Ascending aorta (tissue), 2 donors: Measurements from ENCODE around the gene PEX10. TPM values are rescaled to one million over a fixed set of nuclear protein-coding genes. Genes with fewer than 3 reads are reported as not detected.

Source experiments
- DNase-seq, 2 donors: peaks; one replicate each; pipeline ENCODE4 v3.0.0-alpha.2; 2019; ENCODE audit warnings: low spot score in 2 of 2
- H3K27ac ChIP-seq, 2 donors: fragments of 200-600 bp; sonication (generic); one replicate each; pipeline ENCODE4 v1.5.1; 2016 to 2017; ENCODE audit warnings: mild to moderate bottlenecking in 1 of 2
- H3K27me3 ChIP-seq: fragments of 200-600 bp; sonication (generic); one replicate; pipeline ENCODE4 v1.5.1; 2017
- H3K36me3 ChIP-seq, 2 donors: fragments of 200-600 bp; sonication (generic); one replicate each; pipeline ENCODE4 v1.5.1; 2016
- H3K4me1 ChIP-seq, 2 donors: fragments of 200-600 bp; sonication (generic); one replicate each; pipeline ENCODE4 v1.5.1; 2016 to 2017; ENCODE audit warnings: mild to moderate bottlenecking in 1 of 2
- H3K4me3 ChIP-seq, 2 donors: fragments of 200-600 bp; sonication (generic); one replicate each; pipeline ENCODE4 v1.5.1; 2016 to 2017; ENCODE audit warnings: mild to moderate bottlenecking in 1 of 2
- H3K9me3 ChIP-seq, 2 donors: fragments of 200-600 bp; sonication (generic); one replicate each; pipeline ENCODE4 v1.5.1; 2016
- CTCF ChIP-seq, 3 experiments: fragments of 200-600 bp in 2 of 3; fragments of 450-650 bp in 1 of 3; sonication (generic) in 2 of 3; IDR thresholded peaks; one replicate each; pipeline ENCODE4 v1.5.1; 2016 to 2019; ENCODE audit warnings: antibody characterized with exemption in 3 of 3, mild to moderate bottlenecking in 1 of 3, moderate library complexity in 1 of 3
- intact Hi-C: fragments of 100-400 bp; cut with DNase I; formaldehyde crosslinking; loops from one replicate; pipeline ENCODE4 v1.15.1; 2023
- total RNA-seq: library from RNA; depleted of rRNA; stranded (reverse); fragments of >200 nt; gene quantifications from one replicate; pipeline ENCODE4 v1.1.0, GENCODE V29; 2016

Gene PEX10
- total RNA-seq, 1 donor from 2014 or later = 26.1 TPM

GRCh38 chr1:2457444-2457843 lies 45.1 kb upstream of the PEX10 start:
- intact Hi-C loops = no loop called here
- no peak for DNase-seq
- Histone ChIP-seq H3K9me3 (no peaks in the 10 kb centered on the region), H3K4me1 (no peaks in the 10 kb centered on the region), H3K36me3 (no peaks in the 10 kb centered on the region), H3K27me3 (peaks cover 11% of the 10 kb centered on the region), H3K27ac (no peak overlapping the region), H3K4me3 (no peak overlapping the region)
- no peak for TF ChIP-seq CTCF (IDR thresholded peaks at IDR 0.05)

GRCh38 chr1:2455757-2456156 lies 43.4 kb upstream of the PEX10 start:
- Histone ChIP-seq H3K36me3 (no peaks in the 10 kb centered on the region), H3K4me3 (no peak overlapping the region), H3K27me3 (peaks cover 14% of the 10 kb centered on the region), H3K4me1 (no peaks in the 10 kb centered on the region), H3K27ac (no peak overlapping the region), H3K9me3 (no peaks in the 10 kb centered on the region)
- DNase-seq = no peak
- TF ChIP-seq CTCF (IDR thresholded peaks at IDR 0.05) = no peak
- intact Hi-C loops = no loop called here

GRCh38 chr1:2454227-2454626 lies 41.9 kb upstream of the PEX10 start:
- no peak overlapping the region for H3K4me3 ChIP-seq
- no peaks in the 10 kb centered on the region for H3K4me1 ChIP-seq
- TF ChIP-seq CTCF (IDR thresholded peaks at IDR 0.05) = no peak
- no peaks in the 10 kb centered on the region for H3K9me3 ChIP-seq
- no peaks in the 10 kb centered on the region for H3K36me3 ChIP-seq
- intact Hi-C loops = no loop called here
- DNase-seq = no peak
- no peak overlapping the region for H3K27ac ChIP-seq
- peaks cover 14% of the 10 kb centered on the region for H3K27me3 ChIP-seq

- no peak for DNase-seq
- Histone ChIP-seq H3K27ac (no peak overlapping the region), H3K36me3 (no peaks in the 10 kb centered on the region), H3K27me3 (peaks cover 14% of the 10 kb centered on the region), H3K9me3 (no peaks in the 10 kb centered on the region), H3K4me1 (no peaks in the 10 kb centered on the region), H3K4me3 (no peak overlapping the region)
- intact Hi-C loops = no loop called here
- TF ChIP-seq CTCF (IDR thresholded peaks at IDR 0.05) = no peak
Measured at GRCh38 chr1:2452932-2453315, 40.6 kb upstream of the PEX10 start.

- H3K27ac ChIP-seq = no peak overlapping the region
- no peak for DNase-seq
- no peak overlapping the region for H3K4me3 ChIP-seq
- intact Hi-C loops = no loop called here
- no peaks in the 10 kb centered on the region for H3K4me1 ChIP-seq
- H3K36me3 ChIP-seq = no peaks in the 10 kb centered on the region
- H3K27me3 ChIP-seq = peaks cover 14% of the 10 kb centered on the region
- no peak for TF ChIP-seq CTCF (IDR thresholded peaks at IDR 0.05)
- H3K9me3 ChIP-seq = no peaks in the 10 kb centered on the region
Measured at GRCh38 chr1:2452201-2452931, 40.0 kb upstream of the PEX10 start.

- intact Hi-C loops = no loop called here
- H3K27me3 ChIP-seq = peaks cover 14% of the 10 kb centered on the region
- no peak for TF ChIP-seq CTCF (IDR thresholded peaks at IDR 0.05)
- no peaks in the 10 kb centered on the region for H3K4me1 ChIP-seq
- H3K36me3 ChIP-seq = no peaks in the 10 kb centered on the region
- no peaks in the 10 kb centered on the region for H3K9me3 ChIP-seq
- H3K4me3 ChIP-seq = no peak overlapping the region
- H3K27ac ChIP-seq = no peak overlapping the region
- no peak for DNase-seq
Measured at GRCh38 chr1:2451741-2452140, 39.4 kb upstream of the PEX10 start.
